ENCODE data around the gene TXNIP.

Gene TXNIP

DNA sequence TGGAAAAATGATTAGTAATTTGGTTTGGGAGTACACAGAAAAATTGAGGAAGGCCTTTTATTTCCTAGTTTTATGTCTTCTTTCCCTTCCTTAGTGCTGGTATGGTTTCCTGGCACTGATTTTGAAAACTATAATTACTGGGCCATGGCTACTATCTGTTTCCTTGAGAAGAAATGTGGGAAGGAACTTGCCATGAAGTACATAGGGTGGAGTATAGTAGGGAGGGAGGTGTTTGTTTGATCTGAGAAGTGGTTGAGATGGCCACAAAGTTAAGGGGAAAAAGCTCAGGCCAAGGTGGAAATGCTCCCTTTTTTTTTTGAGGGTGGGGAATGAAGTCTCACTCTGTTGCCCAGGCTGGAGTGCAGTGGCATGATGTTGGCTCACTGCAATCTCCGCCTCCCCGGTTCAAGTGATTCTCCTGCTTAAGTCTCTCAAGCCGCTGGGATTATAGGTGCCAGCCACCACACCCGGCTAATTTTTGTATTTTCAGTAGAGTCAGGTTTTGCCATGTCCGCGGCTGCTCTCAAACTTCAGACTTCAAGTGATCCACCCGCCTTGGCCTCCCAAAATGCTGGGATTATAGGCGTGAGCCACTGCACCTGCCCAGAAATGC lies 13.9 kb upstream of the TXNIP start:
- Histone ChIP-seq H3K9me3 (ENCODE audit: control insufficient read depth, low read length) (no peaks in the 10 kb centered on the region), H3K27me3 (ENCODE audit: control insufficient read depth, insufficient read depth, low read length) (no peaks in the 10 kb centered on the region), H3K79me2 (peaks cover 3% of the 10 kb centered on the region), H2AFZ (no peak overlapping the region), H3K4me2 (ENCODE audit: low read length) (no peak overlapping the region), H3K27ac (peak overlapping the region; percentile 36), H3K36me3 (ENCODE audit: control insufficient read depth, insufficient read depth, low read length) (no peaks in the 10 kb centered on the region), H3K4me1 (no peaks in the 10 kb centered on the region), H3K4me3 (ENCODE audit: low read depth, low read length) (no peak overlapping the region), H3K9ac (no peak overlapping the region)
- TF ChIP-seq, protein P1, sequence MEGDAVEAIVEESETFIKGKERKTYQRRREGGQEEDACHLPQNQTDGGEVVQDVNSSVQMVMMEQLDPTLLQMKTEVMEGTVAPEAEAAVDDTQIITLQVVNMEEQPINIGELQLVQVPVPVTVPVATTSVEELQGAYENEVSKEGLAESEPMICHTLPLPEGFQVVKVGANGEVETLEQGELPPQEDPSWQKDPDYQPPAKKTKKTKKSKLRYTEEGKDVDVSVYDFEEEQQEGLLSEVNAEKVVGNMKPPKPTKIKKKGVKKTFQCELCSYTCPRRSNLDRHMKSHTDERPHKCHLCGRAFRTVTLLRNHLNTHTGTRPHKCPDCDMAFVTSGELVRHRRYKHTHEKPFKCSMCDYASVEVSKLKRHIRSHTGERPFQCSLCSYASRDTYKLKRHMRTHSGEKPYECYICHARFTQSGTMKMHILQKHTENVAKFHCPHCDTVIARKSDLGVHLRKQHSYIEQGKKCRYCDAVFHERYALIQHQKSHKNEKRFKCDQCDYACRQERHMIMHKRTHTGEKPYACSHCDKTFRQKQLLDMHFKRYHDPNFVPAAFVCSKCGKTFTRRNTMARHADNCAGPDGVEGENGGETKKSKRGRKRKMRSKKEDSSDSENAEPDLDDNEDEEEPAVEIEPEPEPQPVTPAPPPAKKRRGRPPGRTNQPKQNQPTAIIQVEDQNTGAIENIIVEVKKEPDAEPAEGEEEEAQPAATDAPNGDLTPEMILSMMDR (IDR thresholded peaks at IDR 0.05): no peak

DNA sequence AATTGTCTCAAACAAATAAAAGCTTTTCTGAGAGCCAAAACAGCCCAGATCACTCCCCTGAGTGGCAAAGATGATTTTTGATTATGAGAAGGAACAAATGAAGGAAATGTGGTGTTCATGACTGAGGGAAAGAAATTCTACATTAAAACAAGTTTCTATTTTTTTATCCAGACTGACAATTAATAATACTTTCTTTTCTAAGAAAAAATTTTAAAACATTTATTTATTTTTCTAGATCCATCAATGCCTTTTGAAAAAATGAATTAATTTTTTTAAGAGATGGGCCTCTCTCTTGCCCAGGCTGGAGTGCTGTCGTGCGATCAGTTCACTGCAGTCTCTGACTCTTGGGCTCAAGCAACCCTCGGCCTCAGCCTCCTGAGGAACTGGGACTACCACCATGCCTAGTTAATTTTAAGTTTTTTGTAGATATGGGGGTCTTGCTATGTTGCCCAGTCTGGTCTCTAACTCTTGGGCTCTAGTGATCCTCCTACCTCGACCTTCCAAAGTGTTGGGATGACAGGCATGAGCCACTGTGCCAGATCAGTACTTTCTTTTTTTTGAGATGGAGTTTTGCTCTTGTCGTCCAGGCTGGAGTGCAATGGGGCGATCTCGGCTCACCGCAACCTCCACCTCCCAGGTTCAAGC lies 11.2 kb upstream of the TXNIP start:
- no peak overlapping the region for H3K9ac ChIP-seq

DNA sequence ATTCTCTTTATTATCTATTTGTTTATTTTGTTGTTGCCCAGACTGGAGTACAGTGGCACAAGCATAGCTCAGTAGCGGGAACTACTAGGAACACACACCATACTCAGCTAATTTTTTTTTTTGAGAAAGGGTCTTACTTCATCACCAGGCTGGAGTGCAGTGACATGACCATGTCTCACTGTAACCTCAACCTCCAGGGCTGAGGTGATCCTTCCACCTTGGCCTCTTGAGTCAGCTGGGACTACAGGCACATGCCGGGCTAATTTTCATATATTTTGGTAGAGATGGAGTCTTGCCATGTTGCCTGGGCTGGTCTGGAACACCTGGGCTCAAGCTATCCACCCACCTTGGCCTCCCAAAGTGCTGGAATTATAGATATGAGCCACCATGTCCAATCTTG lies 5.3 kb upstream of the TXNIP start:
- peaks cover 12% of the 10 kb centered on the region for H3K4me1 ChIP-seq
- peak overlapping the region; percentile 4 for H3K27ac ChIP-seq

More for the DNA sequence above, 11.2 kb upstream of the TXNIP start:
- Histone ChIP-seq H3K27ac (peak overlapping the region; percentile 81), H3K27me3 (ENCODE audit: control insufficient read depth, insufficient read depth, low read length) (no peaks in the 10 kb centered on the region), H3K79me2 (peaks cover 3% of the 10 kb centered on the region), H3K9me3 (ENCODE audit: control insufficient read depth, low read length) (no peaks in the 10 kb centered on the region), H2AFZ (no peak overlapping the region), H3K4me3 (ENCODE audit: low read depth, low read length) (peak overlapping the region; percentile 18), H3K36me3 (ENCODE audit: control insufficient read depth, insufficient read depth, low read length) (no peaks in the 10 kb centered on the region), H3K4me2 (ENCODE audit: low read length) (no peak overlapping the region), H3K4me1 (no peaks in the 10 kb centered on the region)
- TF ChIP-seq, protein P1 (IDR thresholded peaks at IDR 0.05): no peak

DNA sequence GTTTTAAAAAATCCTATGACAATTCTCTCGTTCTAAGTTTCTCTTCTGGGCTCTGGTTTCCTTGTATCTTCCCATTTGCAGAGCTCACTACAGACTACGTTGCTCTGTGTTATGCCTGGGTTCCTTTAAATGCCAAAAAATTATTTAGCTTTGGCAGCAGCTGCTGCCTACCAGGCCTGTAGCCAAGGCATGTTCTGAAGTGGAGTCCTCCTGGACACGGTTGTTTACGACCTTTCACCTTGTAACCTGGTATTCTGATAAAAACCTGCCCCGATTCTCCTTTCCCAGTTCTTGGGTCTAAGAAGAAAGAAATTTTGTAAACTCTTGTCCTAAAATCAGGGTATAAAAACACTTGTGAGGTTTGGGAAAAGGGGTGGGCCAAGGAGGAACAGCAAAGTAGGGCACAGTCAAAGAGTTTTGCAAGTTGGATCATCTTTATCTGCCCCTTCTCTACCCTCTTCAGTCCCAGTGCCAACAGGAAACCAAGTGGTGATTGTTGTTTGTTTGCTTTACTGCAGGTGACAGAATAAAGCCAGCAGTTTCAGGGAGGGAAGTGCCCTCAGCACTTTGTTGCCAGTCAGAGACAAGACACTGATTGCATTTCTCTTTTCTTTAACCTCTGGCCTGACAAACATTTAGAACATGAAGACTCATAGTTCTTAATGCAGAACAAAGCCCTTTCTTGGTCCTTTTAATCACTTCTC lies 3.1 kb upstream of the TXNIP start:
- Histone ChIP-seq H3K4me3 (ENCODE audit: low read depth, low read length) (peak overlapping the region; percentile 100), H3K27me3 (ENCODE audit: control insufficient read depth, insufficient read depth, low read length) (no peaks in the 10 kb centered on the region), H3K4me2 (ENCODE audit: low read length) (peak overlapping the region; percentile 96), H2AFZ (peak overlapping the region; percentile 35), H3K79me2 (peaks cover 24% of the 10 kb centered on the region), H3K9me3 (ENCODE audit: control insufficient read depth, low read length) (peaks cover 9% of the 10 kb centered on the region), H3K9ac (no peak overlapping the region), H3K27ac (peak overlapping the region; percentile 100), H3K36me3 (ENCODE audit: control insufficient read depth, insufficient read depth, low read length) (peaks cover 18% of the 10 kb centered on the region), H3K4me1 (peaks cover 12% of the 10 kb centered on the region)
- TF ChIP-seq, protein P1 (IDR thresholded peaks at IDR 0.05): no peak

More for the DNA sequence above, 5.3 kb upstream of the TXNIP start:
- Histone ChIP-seq H3K4me3 (ENCODE audit: low read depth, low read length) (no peak overlapping the region), H3K36me3 (ENCODE audit: control insufficient read depth, insufficient read depth, low read length) (no peaks in the 10 kb centered on the region), H3K9ac (no peak overlapping the region), H3K79me2 (peaks cover 6% of the 10 kb centered on the region), H2AFZ (no peak overlapping the region), H3K27me3 (ENCODE audit: control insufficient read depth, insufficient read depth, low read length) (no peaks in the 10 kb centered on the region), H3K9me3 (ENCODE audit: control insufficient read depth, low read length) (no peaks in the 10 kb centered on the region), H3K4me2 (ENCODE audit: low read length) (no peak overlapping the region)
- TF ChIP-seq, protein P1 (IDR thresholded peaks at IDR 0.05): no peak

Measured in parathyroid adenoma (tissue), 2 donors.